Measurements from ENCODE around the gene TIPRL.
A peak's percentile ranks its signal among the peaks of the same experiment; 100 is the strongest.

TIPRL gene

DNA sequence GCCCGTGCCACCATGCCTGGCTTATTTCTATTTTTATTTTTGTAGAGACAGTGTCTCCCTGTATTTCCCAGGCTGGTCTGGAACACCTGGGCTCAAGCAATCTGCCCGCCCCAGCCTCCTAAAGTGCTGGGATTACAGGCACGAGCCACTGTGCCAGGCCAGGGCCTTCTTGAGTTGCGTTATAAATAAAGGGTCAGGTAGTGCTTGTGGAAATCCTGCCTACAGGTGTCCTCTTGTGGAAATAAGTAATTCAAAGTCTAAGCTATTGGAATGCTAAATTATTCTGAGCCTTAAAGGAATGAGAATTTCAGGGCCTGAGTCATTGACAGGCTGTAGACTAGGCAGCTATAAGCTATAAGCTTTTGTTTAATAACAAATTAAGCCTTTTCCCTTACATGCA is 38.9 kb downstream of the TIPRL start:
- no peak for DNase-seq

DNA sequence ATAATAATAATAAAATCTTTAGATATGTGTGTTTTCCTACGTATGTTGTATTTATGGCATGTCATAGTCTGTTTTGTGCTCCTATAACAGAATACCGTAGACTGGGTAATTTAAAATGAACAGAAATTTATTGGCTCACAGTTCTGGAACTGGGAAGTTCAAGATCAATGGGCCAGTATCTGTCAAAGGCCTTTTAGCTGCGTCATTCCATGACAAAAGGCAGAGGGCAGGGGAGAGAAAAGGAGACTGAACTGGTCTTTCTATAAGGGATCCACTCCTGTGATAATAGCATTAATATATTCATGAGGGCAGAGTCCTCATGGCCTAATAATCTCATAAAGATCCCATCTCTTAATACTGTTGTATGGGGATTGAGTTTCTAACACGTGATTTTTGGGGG is 39.9 kb downstream of the TIPRL start:
- DNase-seq, result no peak

DNA sequence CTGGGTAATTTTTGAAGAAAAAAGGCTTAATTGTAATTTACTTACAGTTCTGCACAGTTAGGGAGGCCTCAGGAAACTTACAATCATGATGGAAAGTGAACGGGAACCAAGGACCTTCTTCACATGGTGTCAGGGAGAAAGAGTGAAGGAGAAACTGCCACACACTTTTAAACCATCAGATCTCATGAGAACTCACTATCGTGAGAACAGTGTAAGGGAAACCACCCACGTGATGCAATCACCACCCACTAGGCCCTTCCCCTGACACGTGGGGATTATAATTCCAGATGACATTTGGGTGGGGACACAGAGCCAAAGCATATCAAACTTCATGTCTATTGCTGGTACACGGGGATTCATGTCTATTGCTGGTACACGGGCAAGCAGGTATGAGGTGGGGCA is 41.7 kb downstream of the TIPRL start:
- no peak for DNase-seq

DNA sequence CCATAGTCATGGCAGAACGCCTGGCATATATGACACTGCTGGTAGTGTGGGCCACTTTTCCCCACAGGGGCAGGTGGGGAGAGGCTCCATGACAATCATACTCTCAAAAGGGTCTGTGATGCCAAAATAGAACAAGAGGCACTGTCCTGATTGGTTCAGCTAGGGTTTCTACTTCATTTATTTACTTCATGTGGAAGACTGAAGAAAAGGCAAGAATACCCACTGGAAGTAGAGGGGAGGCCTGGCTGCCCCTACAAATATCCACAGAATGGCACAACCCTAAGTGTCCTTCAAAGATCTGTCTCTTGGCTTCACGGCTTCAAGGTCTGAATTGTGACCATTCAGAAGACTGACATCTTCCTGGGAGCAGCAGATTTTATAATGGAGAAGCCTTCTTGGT is 42.5 kb downstream of the TIPRL start:
- DNase-seq, result no peak

DNA sequence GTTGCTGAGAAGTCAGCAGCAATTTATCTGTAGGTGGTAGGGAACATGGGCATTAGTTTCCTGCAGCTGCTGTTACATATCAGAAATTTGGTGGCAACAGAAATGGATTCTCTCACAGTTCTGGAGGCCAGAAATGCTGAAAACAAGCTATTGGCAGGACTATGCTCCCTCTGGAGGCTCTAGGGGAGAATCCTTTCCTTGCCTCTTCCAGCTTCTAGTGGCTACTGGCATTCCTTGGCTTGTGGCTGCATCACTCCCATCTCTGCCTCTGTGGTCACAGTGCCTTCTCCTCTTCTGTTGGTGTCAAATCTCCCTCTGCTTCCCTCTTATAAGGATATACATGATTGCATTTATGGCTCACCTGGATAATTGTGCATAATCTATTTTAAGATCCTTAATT is 44.5 kb downstream of the TIPRL start:
- DNase-seq, result no peak

DNA sequence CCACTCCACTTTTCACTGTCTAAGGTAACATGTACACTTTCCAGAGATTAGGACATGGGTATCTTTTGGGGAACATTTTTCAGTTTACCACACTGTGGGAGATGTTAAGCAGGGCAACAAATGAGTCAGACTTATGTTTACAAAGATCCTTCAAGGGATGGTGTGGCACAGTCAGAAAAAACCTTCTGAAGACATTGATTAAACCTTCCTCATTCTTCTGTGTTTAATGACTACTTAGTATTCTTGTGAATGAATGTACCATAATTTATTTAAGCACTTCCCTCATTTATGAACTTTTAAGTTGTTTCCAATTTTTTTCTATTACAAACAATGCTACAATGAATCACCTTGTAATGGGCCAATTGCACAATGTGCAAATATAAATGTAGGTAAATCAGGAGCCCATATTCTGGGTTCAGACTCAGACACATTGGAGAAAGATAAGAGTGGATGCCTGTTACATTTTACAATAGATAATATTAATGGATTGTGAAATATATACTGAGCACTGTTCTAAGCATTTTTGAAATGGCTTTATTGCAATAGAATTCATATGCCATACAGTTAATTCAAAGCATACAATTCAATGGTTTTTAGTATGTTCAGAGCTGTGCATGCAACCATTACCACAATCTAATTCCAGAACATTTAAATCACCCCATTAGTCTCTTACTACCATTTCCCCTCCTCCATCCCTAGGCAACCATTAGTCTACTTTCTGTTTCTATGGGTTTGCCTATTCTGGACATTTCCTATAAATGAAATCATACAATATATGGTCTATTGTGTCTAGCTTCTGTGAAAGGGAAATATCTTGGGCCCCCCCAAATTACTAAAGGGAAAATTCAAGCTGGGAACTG is 45.1 kb downstream of the TIPRL start:
- no peak for DNase-seq

DNA sequence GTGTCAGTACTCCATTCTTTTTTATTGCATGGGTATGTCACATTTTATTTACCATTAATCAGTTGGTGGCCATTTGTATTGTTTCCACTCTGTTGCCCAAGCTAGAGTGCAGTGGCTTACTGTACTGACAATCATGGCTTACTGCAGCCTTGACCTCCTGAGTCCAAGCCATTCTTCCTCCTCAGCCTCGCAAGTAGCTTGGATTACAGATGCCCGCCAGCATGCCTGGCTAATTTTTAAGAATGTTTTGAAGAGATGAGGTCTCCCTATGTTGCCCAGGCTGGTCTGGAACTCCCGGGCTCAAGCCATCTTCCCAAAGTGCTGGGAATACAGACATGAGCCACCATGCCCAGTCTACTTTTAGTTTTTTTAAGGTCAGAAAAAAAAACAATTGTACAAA is 46.2 kb downstream of the TIPRL start:
- DNase-seq, result no peak

DNA sequence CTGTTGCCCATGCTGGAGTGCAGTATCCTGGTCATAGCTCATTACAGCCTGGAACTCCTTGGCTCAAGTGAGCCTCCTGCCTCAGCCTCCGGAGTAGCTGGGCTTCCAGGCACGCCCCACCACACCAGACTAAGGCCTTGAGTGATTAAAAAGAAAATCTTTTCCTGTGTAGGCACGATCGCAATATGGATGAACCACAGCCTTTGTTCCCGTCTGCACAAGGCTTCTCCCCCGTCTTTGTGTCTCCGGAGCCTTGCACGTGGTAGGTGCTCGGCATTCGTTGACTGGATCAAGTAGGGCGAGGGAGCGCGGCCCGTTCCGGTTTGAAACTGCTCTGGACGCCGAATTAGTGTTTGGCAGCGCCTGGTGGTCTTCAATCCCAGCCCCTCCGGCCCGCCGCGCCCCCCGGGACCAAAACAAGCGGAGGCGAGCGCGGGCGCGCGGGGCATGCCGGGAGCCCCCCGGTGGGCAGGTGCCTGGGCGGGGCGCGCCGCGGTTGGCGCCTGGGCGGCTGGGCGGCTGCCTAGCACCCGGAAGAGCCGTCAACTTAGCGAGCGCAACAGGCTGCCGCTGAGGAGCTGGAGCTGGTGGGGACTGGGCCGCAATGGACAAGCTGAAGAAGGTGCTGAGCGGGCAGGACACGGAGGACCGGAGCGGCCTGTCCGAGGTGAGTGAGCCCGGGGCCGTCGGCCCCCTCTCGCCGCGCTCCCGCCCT is 46.9 kb downstream of the TIPRL start, which contains the start of gene SFT2D2:
SFT2D2 (plus strand) TSS at position 529 of the 715 bp plus-strand sequence; CDS start at position 605, 76 bp downstream.
- DNase-seq, result peak; percentile 22

DNA sequence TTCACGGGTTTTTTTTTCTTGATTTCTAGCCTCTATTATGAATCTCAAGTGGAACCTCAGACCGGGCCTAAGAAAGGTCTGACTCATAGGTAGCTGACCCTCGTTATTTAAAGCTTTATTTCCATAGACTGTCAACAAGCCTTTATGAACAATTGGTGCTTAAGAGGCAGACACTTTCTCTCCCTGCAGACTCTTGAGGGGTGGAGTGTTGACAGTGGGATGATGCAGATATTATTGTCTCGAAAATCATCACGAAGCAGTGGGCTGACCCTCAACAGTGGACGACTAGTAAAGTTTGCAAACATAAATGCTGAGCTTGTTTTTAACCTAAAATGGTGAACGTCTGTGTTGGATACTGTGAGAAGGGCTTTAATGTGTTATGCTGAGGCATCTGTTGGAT is 48.9 kb downstream of the TIPRL start:
- no peak for DNase-seq

DNA sequence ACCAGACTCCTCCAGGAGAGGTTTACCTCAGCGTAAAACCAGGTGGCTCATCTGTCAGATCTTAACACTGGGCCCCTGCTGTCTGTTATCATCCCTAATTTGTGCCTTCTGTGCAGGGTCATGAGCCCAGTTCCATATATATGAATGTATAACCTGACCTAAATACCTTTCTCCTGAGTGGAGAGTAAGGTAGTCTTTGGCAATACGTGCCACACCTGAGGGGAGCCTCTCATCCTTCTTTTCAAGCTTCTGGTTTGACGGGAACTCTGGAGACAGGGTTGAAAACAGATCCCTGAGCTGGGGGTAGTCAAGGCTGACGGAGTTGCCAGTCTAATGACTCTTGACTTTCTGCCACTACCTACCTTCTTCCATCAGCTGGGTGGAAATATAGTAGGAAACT is 51.1 kb downstream of the TIPRL start:
- no peak for DNase-seq

DNA sequence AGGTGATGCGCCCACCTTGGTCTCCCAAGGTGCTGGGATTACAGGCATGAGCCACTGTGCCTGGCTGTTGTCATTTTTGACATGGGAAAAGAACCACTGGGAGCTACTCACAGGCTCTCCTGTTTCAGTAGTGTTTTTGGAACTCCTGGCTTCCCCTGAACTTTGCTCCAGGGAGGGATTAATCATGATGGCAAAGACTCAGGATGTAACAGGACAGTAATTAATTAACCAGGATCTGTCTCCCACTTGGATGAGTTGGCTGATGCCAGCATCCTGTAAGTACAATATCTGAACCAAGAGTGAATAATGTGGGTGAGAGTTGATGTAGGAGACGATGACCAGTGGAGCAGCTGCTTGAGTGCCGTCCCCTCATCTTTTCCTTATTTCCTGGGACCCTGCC is 51.9 kb downstream of the TIPRL start:
- no peak for DNase-seq

DNA sequence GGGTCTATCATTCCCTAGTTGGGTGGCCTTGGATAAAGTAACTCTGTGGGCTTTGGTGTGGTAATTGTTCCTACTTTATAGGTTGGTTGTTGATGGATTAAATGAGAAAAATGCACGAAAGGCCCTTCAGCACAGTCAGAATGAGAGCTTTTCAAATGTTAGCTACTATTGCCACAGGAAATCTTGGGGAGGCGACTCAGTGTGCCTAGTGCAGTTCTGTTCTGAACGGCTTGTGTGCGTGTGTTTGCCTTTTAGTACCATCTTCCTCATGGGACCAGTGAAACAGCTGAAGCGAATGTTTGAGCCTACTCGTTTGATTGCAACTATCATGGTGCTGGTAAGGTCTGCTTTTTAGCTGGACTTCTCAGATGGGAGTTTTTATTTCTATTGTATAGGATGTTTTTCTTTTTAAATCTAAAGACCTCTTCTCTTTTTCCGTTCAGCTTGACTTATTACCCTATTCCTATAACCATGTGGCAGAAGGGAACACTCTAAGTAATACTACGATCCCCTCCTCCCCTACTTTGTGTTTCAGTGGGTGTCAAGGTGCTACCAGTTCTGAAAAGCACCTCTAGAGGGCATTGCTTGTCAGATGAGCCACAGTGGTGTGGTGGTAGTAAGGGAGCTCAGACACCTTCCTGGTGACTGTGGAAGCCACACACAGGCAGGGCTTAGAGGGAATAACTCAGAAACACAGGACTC is 56.2 kb downstream of the TIPRL start:
- DNase-seq, result no peak

DNA sequence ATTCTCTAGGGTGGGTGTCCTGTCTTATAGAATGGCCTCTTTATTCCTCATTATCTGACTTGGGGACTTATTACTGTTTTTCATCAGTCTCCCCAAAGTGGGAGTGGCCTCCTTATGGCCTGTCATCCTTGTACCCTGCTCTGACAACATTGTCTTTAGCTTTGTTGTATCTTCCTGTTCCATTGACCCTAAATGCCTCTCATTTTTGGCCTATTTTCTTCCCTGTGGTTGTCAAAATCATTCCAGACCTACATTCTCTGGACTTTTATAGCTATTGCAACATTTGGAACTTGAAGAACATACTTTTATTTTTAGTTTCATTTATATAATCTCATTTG is 56.8 kb downstream of the TIPRL start:
- no peak for DNase-seq

DNA sequence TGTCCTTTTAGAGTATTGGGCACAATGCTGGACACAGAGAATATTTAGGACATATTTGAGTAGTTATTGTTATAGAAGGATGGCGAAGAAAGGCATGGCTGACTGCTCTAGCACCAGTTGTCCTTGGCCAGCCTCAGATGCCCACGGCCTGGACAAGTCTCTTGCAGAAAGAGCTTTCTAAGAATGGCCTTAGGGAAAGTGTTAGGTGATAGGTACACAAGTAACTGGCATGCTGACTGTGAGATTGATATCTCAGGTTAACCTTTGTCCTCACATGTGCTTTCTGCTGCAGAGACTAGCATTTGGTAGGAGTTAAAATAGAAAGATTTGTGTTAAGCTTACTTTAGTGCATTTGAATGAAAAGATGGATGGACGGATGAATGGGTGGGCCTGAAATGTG is 57.2 kb downstream of the TIPRL start:
- DNase-seq, result no peak

DNA sequence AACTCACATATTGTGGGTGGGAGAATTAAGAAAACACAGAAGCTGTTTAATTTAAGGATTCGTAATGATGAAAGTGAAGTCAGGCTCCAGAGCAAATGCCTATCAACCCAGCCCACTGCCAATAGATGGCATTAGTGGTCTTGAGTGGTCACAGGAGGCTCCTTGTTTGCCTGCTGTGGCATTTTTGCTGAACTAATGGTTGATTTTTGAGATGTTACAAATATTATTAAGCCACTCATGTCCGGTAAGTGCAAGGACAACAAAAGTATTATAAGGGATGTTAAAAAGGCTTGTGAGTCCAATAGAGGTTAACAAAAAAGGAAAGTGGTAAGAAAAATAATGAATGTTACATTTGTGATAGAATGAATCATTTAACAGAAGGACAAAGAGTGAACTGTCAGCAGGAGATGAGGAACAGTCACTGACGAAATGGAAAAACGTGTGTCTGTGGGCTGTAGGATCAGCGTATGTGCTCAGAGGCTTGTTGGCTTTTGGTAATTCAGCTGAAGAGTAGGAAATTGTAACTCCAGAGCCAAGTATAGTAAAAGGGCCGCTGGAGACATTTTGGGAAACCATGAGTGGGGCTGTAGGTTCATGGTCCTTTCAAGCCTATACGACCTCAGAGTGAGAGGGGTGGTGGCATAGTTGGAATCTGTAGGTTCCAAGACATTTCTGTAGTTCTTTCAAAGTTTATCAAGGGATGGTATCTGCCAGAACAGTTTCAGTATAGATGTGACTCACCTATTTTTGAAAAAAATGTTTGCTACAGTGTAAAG is 58.3 kb downstream of the TIPRL start:
- DNase-seq, result no peak

DNA sequence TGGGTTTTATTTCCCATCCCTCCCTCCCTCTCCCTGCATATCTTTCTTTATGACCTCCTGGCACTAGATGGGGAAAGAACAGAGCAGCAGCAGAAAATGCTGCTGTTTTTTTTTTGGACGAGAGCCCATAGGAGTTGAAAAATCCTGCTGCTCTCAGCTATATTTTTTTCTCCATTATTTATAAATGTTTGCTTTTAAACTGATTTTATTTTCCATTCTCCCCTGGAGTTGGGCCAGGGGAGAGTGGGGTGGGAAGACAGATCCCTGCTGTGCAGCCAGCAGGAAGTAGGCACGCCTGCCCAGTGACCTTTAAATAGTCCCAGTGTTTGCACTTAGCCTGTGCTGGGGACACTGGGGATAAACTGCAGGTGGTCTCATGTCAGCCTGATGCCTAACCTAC is 64.4 kb downstream of the TIPRL start:
- no peak for DNase-seq

DNA sequence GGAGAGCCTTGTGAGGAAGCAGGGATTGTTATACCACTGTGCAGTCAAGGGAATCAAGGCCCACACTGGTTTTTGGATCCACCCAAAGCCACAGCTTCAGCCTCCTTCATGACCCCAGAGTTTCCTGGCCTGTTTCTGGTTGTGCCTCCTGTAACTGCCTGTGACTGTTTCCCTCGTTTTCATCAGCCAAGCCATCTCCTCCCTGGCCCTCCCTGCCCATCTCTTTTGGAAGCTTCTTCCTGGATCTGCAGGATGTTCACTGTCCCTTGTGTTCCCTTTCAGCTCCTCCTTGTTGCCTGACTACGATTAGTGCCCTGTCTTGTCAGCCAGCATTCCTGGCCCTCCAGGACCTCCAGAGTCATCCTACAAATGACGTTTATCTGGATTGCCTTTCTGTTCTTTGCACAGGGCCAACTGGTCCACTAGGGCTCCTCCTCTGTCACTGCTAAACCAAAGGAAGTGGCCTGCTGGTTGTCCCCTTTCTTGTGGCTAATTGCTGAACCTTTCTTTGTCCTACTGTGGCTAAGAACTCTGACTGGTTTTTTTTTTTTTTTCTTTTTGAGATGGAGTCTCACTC is 65.0 kb downstream of the TIPRL start:
- DNase-seq, result no peak

DNA sequence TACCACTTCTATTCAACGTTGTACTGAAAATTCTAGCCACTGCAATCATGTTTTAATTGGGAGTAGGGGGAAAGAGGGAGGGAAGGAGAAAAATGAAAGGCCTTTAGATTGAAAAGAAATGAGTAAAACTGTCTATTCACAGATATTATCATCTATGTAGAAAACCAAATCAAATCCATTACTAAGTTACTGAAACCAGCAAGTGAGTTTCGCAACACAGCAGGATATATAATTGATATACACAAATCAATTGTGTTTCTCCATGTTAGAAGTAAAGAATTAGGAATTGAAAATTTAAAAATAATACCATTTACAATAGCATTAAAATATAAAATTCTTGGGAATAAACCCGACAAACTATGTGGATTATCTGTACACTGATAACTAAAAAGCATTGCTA is 66.3 kb downstream of the TIPRL start:
- no peak for DNase-seq

DNA sequence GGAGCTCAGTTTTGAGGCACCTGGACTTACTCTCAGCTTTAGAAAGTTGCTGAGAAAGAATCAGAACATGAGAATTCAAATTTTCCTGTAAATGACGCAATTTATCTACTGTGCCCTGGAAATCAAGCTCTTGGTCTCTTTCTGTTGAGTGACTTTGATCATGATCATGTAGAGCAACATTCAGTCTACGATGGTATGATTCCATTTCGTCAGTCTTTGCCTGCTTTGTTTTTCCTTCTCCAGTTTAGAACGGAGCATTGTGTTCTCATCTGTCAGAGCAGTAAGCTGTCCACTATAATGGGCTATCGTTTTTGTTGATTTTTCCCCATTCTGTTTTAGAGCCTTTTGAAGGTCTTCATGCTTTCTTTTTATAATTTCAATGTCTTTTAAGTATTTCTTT is 67.7 kb downstream of the TIPRL start:
- DNase-seq, result no peak

Measured in SIG-M5 (cell line).